CMK (cell line): ENCODE data around the gene RAPGEFL1.
"Not testable (repeated sequence)": the region's sequence is repeated elsewhere in the genome, so short reads cannot be mapped to it uniquely, and the experiment has no call there.

Experiments used
- DNase-seq: peaks from one replicate; pipeline ENCODE4 v3.0.0-alpha.2; 2010; ENCODE audit warnings: low read depth

Gene RAPGEFL1

DNA sequence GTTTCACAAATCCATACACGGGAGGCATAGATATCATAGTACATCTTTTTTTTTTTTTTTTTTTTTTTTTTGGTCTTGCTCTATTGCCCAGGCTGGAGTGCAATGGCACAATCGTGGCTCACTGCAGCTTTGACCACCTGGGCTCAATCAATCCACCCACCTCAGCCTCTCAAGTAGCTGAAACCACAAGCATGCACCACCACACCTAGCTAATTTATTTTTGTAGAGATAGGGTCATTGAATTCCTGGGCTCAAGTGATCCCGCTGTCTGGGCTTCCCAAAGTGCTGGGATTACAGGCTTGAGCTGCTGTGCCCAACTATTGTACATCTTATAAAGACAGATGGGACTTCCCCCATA, 3.5 kb upstream of the RAPGEFL1 start:
- DNase-seq = no peak

- no peak for DNase-seq
These were observed 2.8 kb upstream of the RAPGEFL1 start for GRCh38 chr17:40174514-40174913.

DNA sequence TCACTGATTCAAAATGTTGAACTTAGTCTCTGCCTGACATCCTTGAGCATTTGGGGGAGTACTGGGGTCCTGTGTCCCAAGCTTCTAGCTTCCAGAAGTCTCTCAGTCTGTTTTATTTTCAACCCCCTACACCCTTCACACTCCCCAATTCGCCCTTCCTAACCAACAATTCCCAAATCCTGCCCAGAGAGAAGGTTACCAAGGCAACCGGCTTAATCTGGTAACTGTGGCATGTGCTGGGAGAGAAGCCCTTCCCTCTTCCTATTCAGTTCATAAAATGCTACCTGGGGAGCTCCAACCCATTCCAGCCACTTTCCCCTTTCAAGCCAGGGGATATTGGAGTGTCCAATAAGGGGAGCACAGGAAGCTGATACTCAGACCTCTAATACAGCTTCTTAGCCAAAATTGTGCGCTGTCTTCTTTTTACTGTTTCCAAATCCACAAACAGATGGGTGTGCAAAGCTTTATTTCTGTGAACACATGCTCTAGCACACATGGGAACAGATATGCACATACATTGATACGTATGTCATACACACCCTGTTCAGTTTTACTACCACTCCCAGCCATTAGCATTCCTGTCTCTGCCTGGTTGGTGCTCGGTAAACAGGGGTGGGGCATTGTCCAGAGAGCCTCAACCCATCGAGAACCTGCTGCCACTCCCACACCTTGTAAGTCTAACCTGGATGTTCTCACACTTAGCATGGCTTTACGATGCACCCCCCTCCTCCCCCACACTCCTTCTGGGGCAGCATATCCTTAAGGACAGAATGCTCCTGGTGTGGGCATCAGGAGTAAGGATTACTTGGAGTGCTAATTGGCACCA, 1.1 kb upstream of the RAPGEFL1 start:
- no peak for DNase-seq

- no peak for DNase-seq
These were observed 538 bp upstream of the RAPGEFL1 start for GRCh38 chr17:40176754-40177110.

DNA sequence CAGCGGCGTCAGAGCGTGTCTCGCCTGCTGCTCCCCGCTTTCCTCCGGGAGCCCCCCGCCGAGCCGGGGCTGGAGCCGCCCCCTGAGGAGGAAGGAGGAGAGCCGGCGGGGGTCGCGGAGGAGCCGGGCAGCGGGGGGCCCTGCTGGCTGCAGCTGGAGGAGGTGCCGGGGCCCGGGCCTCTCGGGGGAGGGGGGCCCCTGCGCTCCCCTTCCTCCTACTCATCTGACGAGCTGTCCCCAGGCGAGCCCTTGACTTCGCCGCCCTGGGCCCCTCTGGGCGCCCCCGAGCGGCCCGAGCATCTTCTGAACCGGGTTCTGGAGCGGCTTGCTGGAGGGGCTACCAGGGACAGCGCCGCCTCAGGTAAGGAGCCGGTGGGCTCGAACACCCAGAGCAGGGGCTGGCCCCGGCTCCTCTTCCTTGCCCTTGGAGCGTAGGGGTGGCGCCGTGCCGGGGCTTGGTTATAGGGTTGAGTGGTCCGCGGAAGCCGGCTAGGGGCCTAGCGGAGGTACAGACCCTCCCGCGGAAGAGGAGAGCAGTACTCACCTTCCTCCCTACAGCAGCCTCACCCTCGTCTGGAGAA, 841 bp downstream of the RAPGEFL1 start:
- no peak for DNase-seq

- DNase-seq = no peak
These were observed 1.4 kb downstream of the RAPGEFL1 start for GRCh38 chr17:40178660-40179059.

DNA sequence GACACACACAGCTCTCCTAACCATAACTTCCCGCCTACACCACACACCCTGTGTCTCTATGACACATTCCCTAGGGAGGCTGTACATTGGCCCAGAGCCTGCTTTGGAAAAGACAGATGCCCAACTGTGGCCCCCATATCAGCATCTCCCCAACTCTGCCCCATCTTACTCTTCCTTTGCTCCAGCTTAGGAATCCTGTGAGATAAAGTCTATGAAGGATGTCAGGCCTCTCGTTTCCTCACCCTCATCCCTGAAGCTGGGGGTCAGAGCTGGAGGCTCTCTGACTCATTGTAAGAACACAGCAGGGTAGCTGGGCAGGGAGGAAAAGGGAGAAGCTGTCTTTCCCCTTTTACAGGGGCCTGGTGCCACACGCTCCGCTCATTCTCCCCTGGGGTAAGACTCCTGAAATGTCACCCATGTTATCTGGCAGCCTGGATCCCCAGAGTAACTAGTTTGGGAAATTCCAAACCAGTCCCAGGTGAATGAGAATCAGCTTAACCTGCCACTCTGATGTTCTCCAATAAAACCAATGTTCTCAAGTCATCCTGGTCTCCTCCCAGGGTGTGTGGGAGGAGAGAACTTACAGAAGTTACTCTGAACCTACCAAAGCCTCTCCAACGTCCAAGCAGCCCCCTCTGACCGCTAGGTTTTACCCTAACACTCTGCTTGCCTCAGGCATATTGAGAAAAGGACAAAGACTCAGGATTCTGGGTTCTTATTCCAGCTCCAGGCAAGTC, 2.8 kb downstream of the RAPGEFL1 start:
- DNase-seq = no peak

DNA sequence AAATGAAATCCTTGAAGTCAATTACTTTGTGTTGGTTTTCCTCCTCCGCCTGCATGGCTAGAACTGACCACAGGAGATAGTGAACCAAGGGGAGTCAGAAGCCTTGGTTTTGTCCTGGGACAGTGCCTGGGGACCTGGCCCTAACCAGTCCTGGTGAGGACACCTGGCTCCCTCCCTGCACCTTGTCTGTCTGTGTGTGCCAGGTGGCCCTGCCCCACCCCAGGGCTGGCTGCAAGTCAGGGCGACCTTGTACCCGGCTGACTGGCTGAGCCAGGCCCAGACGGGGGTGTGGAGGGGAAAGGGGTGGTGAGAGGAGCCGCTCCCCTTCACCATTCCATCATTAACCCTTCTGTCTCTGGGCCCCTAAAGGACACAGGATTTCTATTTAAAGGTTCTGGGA, 3.4 kb downstream of the RAPGEFL1 start:
- no peak for DNase-seq

DNA sequence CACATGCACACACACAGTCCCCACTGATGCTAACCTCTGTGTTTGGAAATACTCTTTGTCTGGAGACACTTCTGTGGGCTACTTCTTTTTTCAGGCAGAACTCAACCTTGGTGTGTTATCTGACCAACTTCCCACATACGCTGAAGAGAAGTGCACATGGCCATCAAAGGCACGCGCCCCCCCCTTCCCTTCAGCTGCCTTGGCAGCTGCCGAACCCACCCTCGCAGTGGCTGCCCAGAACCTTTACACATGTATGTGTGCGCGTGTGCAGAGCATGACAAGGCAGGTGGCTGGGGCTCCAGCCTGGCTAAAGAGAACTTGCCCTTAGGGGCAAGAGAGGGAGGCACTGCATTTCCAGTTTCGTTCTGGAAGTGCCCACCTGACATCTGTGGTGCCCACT, 3.9 kb downstream of the RAPGEFL1 start:
- DNase-seq = no peak

DNA sequence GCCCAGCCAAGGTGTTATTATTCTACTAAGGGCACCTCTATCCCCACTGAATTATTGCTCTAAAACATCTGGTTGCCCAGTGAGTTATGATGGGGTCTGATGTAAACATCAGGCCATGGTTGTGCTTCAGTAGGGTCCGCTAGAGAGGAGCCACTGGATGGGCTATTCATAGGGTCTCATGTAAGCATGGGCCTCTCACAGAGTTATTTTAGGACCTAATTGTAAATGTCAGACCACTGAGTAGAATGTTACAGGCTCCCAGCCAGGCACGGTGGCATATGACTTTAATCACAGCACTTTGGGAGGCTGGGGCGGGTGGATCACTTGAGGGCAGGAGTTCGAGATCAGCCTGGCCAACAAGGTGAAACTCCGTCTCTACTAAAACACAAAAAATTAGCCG, 5.3 kb downstream of the RAPGEFL1 start:
- DNase-seq = no peak

GRCh38 chr17:40187238-40187637, 10.0 kb downstream of the RAPGEFL1 start:
- no peak for DNase-seq

GRCh38 chr17:40188694-40189093, 11.4 kb downstream of the RAPGEFL1 start:
- no peak for DNase-seq

DNA sequence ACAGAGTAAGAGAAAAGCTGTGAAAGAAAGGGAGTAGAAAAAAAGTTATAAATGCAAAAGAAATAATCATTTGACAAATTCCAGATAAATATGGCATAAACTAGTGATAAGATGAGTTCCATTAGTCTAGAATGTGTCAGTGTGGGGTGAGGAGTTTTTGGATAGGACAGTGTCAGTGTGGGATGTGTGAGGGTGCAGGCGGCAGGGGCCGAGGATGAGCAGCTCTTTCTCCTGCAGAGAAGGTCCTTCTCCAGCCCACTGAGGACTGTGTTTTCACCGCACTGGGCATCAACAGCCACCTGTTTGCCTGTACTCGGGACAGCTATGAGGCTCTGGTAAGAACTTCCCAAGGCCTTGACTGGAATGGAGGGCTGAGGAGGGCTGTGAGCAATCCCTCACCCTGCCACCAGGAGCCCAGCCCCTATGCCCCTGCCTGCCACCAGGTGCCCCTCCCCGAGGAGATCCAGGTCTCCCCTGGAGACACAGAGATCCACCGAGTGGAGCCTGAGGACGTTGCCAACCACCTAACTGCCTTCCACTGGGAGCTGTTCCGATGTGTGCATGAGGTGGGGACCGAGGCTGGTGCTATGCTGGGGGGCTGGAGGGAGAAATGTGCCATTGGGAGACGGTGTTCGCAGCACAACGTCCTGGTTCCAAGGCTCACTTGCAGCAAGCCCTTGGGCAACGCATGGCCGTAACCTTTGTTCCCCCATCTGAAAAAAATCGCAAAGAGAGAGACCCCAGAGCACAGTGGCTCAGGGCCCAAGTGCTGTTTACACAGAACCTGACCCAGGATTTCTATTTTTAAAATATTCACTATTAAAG, 13.1 kb downstream of the RAPGEFL1 start:
- no peak for DNase-seq

- no peak for DNase-seq
These were observed 14.3 kb downstream of the RAPGEFL1 start for GRCh38 chr17:40191237-40192208.

GRCh38 chr17:40192961-40193360, 15.7 kb downstream of the RAPGEFL1 start:
- no peak for DNase-seq

DNA sequence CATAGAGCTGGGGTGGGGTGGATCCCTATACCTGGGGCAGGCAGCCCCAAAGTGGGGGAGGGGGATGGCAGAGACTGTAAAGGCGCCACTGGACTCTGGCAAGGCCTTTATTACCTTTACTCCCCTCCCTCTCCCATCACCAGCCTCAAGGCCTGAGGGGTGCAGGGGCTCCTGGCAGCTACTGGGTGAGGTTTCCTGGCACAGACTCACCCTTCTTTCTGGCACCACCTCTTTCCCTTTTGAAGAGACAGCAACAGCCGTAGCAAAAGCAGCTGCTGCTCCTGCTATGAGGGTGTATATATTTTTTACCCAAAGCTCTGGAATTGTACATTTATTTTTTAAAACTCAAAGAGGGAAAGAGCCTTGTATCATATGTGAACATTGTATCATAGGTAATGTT, 17.6 kb downstream of the RAPGEFL1 start:
- no peak for DNase-seq

- no peak for DNase-seq
These were observed 20.3 kb downstream of the RAPGEFL1 start for GRCh38 chr17:40197550-40197949.

GRCh38 chr17:40197965-40198456, 20.7 kb downstream of the RAPGEFL1 start:
- not testable (repeated sequence) for DNase-seq

DNA sequence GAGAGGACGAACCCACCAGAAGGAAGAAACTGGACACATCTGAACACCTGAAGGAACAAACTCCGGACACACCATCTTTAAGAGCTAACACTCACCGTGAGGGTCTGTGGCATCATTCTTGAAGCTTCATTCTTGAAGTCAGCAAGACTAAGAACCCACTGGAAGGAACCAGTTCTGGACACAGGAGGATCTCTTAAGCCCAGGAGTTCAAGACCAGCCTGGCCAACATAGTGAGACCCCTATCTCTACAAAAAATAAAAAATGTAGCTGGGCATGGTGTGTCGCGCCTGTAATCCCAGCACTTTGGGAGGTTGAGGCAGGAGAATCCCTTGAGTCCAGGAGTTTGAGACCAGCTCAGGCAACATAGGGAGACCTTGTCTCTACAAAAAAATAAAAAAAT, 21.3 kb downstream of the RAPGEFL1 start:
- DNase-seq = no peak

DNA sequence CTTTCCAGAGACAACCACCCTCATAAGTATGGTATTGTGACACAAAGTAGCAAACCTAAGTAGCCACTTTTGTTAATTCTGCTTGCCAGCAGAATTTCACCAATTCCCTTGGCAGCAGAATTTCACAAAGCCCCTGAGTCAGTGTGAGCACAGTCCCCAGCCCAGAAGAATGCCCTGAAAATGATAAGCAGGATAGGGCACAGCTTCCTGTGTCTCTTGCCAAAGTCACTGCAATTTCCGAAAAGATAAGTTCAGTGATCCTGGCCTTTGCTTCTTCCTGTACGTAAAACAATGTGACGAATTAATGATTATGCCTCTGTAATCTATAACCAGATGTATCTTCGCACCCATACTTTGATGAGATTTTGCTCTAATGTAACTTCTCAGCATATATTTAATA, 25.9 kb downstream of the RAPGEFL1 start:
- no peak for DNase-seq

DNA sequence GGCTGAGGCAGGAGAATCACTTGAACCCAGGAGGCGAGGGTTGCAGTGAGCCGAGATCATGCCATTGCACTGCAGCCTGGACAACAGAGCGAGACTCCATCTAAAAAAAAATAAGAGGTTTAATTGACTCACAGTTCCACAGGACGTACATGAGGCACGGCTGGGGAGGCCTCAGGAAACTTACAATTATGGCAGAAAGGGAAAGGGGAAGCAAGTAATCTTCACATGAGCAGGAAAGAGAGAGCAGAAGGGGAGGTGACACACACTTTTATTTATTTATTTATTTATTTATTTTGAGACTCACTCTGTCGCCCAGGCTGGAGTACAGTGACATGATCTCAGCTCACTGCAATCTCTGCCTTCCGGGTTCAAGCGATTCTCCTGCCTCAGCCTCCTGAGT, 28.9 kb downstream of the RAPGEFL1 start:
- not testable (repeated sequence) for DNase-seq
